Left forelimb (tissue), 1 donor: ENCODE measurements around the gene CCSER1.

Experiments
- DNase-seq: peaks from one replicate; pipeline ENCODE4 v3.0.0-alpha.2; 2018; ENCODE audit warnings: low spot score

Gene CCSER1

DNA sequence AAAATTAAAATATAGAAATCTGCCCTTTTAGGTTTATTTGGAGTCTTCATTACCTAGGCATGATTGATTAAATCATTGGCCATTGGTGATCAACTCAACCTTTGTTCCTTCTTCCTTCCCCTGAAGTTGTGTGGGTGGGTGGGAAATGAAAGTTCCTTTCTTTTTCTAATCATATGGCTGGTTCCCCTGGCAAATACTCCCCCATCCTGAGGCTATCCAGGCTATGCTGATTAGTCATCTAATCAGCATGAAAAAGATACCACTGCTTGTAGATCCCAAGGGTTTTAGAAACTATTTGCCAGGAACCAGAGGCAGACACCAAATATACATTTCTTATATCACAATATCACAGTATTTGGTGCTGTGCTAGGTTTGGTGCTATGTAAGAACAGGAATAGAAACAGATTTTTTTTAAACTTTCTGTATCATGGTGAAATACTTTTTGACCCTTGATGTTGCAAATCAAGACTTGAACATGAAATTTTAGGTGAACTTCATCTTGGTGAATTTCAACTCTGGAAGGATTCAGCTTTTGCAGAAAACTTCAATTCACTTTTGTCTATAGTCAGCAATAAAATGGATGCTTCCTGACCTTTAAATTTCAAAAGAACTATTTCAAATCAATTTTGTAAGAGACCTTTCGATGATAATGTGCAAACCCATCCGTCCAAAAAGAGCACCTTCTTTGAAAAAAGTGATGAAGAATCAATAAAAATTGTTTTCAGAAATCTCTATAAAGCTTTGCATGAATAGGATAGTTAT lies 71.1 kb downstream of the CCSER1 start:
- DNase-seq: no peak

DNA sequence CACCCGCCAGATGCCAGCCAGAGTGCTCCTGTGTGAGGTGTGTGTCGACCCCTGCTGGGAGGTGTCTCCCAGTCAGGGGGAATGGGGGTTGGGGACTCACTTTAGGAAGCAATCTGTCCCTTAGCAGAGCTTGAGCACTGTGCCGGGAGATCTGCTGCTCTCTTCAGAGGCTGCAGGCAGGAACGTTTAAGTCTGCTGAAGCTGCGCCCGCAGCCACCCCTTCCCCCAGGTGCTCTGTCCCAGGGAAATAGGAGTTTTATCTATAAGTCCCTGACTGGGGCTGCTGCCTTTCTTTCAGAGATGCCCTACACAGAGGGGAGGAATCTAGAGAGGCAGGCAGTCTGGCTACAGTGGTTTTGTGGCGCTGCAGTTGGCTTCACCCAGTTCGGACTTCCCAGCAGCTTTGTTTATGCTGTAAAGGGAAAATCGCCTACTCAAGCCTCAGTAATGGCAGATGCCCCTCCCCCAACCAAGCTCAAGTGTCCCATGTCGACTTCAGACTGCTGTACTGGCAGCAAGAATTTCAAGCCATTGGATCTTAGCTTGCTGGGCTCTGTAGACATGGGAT lies 80.8 kb downstream of the CCSER1 start:
- no peak for DNase-seq

DNA sequence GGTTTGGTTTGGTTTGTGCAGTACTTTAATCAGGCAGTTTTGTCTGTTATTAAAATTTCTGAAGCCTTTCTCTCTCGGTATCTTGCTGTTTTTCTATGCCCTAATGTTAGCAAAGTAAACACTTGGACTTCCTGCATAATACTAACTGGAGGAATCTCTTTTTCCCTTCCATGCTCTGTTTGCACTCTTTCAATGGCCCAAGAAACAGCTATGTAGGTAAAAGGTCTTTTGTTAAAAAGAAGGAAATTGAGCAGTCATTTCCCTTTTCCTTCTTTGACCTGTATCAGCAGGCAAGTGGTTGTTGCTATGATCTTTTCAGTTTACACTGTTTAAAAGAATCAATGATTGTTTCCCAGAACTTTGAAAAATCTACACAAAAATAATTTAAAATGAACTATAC lies 82.7 kb downstream of the CCSER1 start:
- DNase-seq: no peak

DNA sequence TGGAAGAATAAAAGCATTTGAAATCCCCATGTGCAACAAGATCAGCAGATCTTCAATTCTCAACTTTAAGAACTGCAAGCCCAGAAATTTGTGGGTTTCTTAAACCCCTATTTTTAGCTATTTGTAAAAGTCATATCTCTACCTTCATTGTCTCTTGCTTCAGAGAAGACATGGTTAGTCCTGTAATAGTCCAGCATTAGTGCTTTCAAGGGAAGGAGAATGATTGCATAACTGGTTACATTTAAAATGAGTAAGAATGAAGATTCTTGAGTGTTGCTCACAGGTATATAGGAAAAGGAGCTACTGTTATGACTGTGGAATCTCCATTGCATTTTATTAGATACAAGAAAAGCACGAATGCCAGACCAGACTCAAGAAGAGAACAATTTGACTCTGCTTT lies 84.0 kb downstream of the CCSER1 start:
- no peak for DNase-seq

DNA sequence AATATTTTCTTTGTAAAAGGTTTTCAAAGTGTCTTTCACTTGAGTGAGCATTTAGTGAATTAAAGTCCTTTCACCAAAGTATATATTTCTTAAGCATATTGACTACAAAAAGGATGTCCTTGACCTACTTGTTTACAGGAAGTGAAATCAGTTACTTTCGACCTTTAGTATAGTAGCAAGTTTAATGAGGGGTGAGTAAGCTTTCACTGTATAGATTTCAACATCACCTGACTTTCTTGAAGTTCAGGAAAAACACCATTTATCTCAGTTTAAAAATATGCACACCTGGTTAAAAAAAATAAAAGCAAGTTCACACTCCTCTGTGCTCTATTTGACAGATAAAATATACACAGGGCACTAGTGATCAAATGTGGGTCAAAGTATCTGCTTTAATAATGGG lies 88.1 kb downstream of the CCSER1 start:
- no peak for DNase-seq

DNA sequence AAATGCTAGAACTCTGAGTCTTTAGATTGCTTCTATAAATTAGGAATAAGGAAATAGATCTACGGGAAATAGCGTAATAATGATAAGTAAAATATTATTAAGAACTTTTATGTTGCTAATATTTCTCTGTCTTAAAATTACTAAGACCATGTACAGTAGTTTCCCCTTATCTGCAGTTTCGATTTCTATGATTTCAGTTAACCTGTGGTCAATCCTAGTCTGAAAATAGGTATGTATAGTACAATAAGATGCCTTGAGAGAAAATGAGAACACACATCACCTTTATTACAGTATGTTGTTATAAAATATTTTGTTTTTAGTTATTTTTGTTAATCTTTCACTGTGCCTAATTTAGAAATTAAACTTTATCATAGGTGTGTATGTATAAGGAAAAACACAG lies 92.6 kb downstream of the CCSER1 start:
- DNase-seq: no peak

DNA sequence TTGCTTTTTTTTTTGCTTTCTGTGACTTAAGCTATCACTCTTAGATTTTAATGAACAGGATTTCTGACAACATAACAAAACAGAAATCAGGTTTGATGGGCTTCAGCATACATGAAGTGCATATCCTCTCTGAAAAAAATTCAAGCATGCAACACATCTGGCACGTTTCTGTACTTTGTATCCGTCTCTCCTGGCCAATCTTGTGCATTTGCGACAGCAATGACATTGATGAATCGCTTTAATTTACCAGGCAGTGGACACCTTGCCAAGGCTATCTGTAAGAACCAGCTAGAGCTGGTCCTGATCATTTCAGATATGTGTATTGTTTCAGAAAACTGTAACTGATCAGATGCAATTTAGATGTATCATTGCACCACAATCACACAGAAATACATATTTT lies 93.3 kb downstream of the CCSER1 start:
- no peak for DNase-seq

DNA sequence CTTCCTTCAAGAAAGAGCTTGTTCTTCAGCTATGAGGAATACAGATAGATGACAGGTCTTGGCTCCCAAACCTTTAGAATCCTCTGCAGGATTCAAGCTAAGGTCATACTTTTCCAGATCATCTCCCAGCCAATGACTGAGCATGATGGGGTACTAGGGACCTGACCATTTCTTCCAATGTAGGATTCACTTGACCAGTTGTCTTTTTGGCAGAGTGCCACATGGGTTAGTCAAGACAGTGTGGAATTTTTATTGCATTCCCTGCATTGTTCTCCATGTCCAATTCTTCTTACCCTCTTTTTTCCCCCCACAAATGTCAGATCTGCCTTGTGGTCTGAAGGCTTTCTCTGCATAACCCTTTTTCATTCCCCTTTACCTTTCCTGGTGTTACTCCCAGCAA lies 99.5 kb downstream of the CCSER1 start:
- no peak for DNase-seq

DNA sequence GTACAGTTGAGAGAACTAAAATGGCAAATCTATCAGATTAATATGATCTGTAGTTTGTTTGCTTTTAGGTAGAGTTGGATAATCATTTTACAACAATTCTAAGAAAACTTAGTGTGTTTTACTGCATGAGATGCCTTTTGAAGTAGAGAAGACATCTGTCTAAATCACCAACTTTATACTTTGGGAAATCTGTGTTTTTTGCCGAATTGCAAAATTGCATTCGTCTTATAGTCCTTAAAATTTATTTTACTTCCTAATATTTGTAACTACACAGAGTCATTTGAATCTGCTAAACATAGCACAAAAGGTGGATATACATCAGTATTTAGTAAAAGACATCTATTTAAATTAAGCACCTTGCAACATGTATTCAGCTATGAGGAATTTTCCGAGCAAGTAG lies 100.0 kb downstream of the CCSER1 start:
- DNase-seq: no peak

DNA sequence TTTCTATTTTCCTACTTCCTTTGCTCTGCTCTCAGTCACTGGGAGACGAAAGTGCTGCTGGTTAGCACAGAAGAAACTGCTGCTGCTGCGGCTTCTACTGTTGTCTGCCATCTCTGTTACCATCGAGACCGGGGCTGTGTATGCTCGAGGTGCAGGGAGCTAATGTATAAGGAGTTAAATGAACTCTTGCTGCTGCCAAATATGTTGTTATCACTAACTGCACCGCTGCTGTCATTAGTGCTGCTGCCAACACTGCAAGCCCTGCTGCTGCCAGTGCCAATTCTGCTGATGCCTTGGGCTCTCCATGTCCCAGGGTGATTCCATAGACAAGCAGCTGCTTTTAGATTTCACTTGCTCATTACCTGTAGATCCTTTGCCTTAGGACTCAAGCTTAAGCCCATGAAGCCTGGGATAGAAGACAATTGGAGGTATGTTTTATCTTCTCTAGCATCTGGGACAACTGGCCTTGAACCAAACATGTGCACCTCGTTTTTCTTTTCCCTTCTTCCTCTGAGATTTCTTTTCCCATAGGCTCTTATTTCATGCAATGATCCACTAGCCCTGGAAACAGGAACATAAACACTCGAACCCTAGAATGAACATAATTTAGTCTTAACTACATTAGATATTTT lies 107.8 kb downstream of the CCSER1 start:
- no peak for DNase-seq

DNA sequence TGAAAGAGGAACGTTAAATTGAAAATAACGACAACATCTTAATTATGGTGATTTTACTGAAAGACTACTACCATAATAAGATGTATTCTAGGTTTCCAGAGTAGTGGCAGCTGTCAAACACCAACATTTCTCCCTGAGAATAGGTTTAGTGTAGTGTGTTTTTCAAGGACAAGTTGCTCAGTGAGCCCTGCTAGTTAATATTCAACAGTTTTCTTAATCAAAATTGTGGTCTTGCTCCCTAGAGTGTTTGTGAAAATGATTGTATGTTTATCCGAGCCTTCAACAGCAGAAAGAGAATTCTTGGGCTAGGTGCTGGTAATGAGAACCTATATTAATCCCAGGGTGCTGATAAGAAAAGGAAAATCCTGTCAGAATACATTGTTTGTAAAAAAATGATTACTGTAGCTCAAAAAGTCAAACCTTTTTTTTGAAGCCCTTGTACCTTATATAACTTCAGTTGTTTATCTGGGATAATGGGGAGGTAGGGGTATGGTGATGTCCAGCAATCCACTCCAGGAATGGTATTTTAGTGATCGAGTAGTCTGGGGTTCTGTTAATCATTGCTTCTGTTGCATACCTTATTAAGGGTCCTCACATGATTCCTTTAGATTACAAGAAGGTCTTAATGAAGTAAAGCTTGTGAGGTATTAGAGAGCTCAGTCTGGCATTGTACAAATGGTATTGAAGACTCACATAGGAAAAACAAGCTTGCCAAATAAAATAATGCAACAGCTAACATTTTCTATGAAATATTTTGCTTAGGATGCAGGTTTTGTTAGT lies 110.7 kb downstream of the CCSER1 start:
- DNase-seq: no peak

DNA sequence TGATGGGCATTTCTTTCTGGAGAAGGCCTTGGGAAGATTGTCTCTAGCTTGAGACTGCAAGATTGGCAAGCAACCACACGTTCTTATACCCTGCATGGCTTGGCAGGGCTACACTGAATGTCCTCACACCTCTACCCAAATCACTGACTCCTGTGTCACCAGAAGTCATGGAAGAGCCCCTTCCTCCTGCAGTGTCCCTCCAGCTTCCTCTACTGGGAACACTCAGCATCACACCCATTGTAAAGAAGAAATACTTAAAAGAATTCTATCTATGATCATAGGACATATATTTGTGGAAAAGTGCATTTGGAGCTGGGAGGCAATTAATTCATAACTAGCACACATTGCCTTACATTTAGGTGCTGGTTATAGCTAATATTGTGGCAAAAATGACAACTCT lies 113.1 kb downstream of the CCSER1 start:
- DNase-seq: no peak

DNA sequence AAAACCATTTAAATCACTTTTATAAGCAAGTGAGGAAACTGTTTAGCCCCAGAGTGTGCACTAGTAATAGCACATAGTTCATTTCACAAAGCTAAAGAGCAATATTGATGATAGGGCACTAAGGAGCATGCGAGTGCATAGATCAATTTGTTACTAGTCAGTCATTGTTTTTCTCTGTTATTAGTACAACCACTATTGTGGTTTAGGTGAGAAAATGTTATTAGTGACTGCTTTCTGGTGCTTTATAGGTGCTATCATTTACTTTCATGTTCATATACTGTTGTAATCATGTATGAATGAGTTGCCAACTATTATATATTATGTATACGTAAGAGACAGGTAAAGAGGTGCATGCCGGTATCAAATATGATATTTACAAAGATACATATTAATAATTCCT lies 113.8 kb downstream of the CCSER1 start:
- DNase-seq: no peak

DNA sequence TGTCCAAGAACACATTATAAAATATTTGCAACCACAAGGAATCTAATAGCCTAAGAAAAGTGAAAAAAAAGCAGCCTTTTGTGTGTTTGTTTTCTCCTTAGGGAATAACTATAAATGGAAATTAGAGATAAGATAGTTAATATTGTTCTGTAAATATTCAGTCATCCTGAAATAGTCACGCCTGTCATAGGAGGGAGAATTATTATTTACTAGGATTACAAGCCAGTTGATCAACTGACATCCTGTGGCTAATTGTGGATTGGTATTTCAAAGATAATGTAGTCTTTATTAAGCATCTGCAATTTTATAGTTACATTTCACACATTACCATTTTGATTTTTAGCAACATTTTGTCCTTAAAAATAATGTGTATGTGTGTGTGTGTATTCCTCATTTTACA lies 118.6 kb downstream of the CCSER1 start:
- DNase-seq: no peak

DNA sequence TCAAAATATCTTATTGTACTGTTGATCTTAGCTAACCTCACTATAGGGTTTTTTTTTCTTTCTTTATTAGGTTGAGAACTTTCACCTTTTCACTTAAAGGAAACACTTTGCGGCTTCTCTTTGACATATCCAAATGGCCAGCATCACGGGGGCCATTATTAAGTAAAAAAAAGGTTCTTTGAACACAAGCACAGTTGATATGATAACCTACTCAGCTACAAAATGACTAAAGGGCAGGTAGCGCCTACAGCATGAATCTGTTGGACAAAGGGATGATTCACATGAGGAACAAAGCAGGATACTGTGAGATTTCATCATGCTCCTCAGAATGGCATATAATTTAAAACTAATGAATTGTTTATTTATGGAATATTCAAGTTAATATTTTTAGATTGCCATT lies 119.6 kb downstream of the CCSER1 start:
- no peak for DNase-seq

DNA sequence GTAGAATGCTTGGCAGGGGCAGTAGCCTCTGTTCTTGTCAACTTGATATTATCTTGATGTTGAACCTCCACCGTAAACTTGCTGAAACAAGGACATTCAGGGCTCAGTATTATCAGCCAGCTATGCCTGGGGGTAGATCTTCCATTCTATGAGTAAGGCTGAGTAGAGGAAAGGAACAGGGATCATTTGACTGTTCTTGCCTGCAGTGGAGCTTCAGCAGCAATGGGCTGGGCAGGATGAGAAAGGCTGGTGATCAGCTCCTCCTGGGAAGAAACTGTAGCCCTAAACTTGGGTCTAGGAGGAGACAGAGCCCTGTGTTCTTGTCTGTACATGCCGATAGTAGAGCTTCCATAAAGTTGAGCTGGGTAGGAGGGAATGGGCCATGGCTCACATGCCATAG lies 127.2 kb downstream of the CCSER1 start:
- no peak for DNase-seq

DNA sequence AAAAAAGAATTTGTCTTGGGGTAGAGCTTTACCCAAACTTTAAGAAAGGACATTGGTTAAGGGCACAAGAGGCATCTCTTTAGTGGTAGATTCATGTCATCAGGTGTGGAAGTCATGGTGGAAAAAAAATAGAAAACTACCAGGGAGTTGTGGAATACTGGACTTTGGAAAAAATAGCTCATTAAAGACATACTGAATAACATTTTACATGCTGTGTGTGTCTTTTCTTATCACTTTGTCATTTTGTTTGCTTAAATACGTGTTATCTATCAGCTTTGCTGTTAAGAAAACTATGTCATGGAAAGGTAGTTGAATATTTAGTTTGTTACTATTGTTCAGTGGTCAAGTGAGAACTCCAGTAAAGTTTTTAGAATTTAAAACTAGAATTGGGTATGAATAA lies 147.0 kb downstream of the CCSER1 start:
- no peak for DNase-seq

DNA sequence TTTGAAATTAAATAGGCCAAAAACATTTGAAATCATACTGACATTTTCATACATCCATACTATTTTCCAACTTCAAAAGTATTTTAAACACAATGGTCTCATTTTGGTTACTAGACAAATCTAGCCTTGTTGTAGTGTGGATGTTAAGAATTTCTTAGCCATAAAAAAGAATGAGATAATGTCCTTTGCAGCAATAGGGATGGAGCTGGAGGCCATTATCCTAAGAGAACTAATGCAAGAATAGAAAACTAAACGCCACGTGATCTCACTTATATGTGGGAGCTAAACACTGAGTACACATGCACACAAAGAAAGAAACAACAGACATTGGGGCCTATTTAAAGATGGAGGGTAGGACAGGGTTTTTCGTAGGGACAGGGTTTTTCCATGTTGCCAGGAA lies 153.8 kb downstream of the CCSER1 start:
- no peak for DNase-seq

DNA sequence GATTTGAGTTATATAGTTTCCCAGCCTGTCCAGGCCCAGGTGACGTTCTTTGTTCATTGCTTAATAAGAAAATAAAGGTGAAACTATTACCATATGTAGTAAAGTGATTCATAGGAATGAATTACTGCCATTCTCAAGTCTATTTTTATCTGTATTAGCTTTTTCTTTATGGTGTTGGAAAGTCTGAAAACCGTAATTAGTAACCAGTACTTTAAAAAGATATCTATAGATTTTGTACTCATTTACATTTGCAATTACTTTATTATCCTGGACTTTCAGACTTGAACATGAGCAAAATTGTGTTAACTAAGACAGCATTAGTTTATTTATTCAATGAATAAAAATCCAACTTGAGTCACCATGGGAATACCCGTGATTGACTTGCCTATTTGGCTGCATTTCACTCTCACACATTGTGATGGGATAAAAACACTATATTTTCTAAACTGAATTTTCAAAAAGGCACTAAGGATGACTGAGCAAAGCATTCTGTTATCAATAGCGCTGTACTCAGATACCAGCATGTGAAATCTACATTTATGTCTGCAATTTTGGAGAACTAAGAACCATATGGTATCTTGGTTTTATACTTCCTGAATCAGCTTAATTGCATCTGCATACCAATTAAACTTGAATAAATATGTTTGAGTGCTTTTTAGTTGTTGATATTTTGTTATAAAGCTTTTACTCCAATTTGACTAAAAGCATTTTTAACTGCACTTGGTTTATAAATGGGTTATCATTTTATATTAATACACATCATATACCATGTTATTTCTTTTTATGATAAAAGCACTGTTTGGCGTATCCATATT lies 154.6 kb downstream of the CCSER1 start:
- no peak for DNase-seq

DNA sequence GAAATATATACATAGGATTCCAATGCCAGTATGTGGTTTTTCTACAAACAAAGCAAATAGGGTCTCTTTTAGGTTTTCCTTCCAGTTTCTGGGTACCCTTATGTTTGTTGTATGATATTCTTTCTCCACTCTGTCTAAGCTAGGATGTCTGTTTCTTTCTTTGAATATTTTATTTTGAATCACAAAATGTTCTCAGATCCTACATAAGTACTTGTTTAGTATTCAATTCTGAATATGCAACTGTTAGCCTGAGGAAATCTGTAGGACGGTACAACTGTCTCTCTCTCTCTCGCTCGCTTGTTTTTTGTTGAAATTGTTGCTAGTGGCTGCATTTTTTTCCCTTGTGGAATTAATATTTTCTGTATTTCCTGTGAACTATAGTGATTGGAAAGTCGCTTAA lies 163.2 kb downstream of the CCSER1 start:
- DNase-seq: no peak

DNA sequence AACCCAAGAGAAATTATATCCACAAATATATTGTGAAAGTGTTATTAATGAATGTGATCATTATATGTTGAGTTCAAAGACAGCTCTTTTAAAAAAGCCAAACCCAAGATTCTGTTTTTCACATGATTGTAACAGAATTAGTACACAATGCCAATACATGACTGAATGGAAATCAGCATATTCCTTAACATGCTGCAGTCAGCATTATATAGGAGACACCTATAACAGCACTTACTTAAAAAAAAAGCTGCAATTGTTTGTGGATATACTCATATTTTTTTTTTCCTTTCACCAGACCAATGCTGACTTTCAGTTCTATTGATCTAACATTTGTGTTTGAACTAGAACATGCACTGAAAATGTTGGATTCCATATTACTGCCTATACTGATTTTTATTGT lies 165.2 kb downstream of the CCSER1 start:
- no peak for DNase-seq

DNA sequence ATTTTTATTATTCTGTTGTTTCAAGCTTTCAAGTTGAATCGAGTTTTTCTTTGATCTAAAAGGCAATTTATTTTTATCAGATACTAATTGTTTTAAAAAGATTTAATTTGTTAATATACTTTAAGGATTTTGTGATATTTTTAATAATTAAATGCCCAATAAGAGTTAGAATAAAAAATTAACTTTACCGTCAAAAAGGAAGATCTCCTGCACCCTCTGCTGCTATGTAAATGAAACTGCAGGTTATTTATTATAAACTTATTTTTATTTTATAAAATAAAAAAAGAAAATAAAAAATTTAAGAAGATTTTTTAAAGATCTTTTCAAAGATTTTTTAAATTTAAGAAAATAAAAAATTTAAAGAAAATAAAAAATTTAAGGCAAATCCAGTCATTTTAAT lies 166.1 kb downstream of the CCSER1 start:
- no peak for DNase-seq
